Measurements from ENCODE around the gene ESYT2. TPM values are rescaled to one million over a fixed set of nuclear protein-coding genes. Genes with fewer than 3 reads are reported as not detected.

ESYT2 gene
- total and polyA plus RNA-seq, 9 of the 15 experiments (the other 6 are each of a cell fraction or from before 2014, with no cell fraction given): 5.8 to 86.9 (median 64.7) TPM

GRCh38 chr7:158854681-158855081 lies 25.4 kb upstream of the ESYT2 start (continued):
- TF ChIP-seq, protein P1, sequence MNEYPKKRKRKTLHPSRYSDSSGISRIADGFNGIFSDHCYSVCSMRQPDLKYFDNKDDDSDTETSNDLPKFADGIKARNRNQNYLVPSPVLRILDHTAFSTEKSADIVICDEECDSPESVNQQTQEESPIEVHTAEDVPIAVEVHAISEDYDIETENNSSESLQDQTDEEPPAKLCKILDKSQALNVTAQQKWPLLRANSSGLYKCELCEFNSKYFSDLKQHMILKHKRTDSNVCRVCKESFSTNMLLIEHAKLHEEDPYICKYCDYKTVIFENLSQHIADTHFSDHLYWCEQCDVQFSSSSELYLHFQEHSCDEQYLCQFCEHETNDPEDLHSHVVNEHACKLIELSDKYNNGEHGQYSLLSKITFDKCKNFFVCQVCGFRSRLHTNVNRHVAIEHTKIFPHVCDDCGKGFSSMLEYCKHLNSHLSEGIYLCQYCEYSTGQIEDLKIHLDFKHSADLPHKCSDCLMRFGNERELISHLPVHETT (CRISPR knock-in tag; conservative IDR thresholded peaks at IDR 0.05 in 1 of 2, IDR thresholded peaks at IDR 0.05 in 1 of 2): peak in 1 of 2 experiments; percentile 57; a peak in 1 of 4 replicates
- TF ChIP-seq ZNF197 (CRISPR knock-in tag; IDR thresholded peaks at IDR 0.05; ENCODE audit: low read depth): 0 out of 2 replicates have a peak, but pooled peaks have one; percentile 50
- TF ChIP-seq UBTF (IDR thresholded peaks at IDR 0.05; ENCODE audit: borderline replicate concordance in 1 of 2, low read depth in 2 of 2, low read length in 2 of 2): no peak
- TF ChIP-seq ZNF76 (CRISPR knock-in tag; IDR thresholded peaks at IDR 0.05; ENCODE audit: borderline replicate concordance): peak; percentile 87; the same call in 1 of the 2 replicates
- no peak for TF ChIP-seq GTF2F1 (IDR thresholded peaks at IDR 0.05; ENCODE audit: low read depth, low read length)
- 0 out of 2 replicates have a peak, but pooled peaks have one; percentile 45 for TF ChIP-seq ZNF583 (CRISPR knock-in tag; IDR thresholded peaks at IDR 0.05)
- no peak for TF ChIP-seq E2F4 (CRISPR knock-in tag; IDR thresholded peaks at IDR 0.05; ENCODE audit: low read depth)
- TF ChIP-seq MTA3 (IDR thresholded peaks at IDR 0.05; ENCODE audit: borderline replicate concordance): no peak
- 0 out of 2 replicates have a peak, but pooled peaks have one; percentile 54 for TF ChIP-seq ZNF589 (CRISPR knock-in tag; IDR thresholded peaks at IDR 0.05; ENCODE audit: low read depth)
- no peak for TF ChIP-seq SMARCA5 (IDR thresholded peaks at IDR 0.05)
- no peak for TF ChIP-seq SMARCC2 (IDR thresholded peaks at IDR 0.05; ENCODE audit: low read depth)
- no peak for TF ChIP-seq NR2C2 (CRISPR knock-in tag; IDR thresholded peaks at IDR 0.05)
- TF ChIP-seq NR2C2 (tag; IDR thresholded peaks at IDR 0.05): no peak
- no peak for TF ChIP-seq BRD9 (IDR thresholded peaks at IDR 0.05; ENCODE audit: low read depth, partially characterized antibody)
- TF ChIP-seq PHF20 (IDR thresholded peaks at IDR 0.05; ENCODE audit: partially characterized antibody): no peak
- TF ChIP-seq POLR2G (IDR thresholded peaks at IDR 0.05; ENCODE audit: low read depth, low read length): no peak
- no peak for TF ChIP-seq POLR2B (IDR thresholded peaks at IDR 0.05; ENCODE audit: low read depth, partially characterized antibody)
- no peak; the same call in 1 of the 2 replicates for TF ChIP-seq ZNF134 (CRISPR knock-in tag; conservative IDR thresholded peaks at IDR 0.05)
- no peak for TF ChIP-seq RBM15 (IDR thresholded peaks at IDR 0.05; ENCODE audit: insufficient read depth, low read length)
- TF ChIP-seq CEBPG (CRISPR knock-in tag; IDR thresholded peaks at IDR 0.05): no peak
- no peak for TF ChIP-seq CEBPG (tag; conservative IDR thresholded peaks at IDR 0.05 in 1 of 2, IDR thresholded peaks at IDR 0.05 in 1 of 2)
- peak; percentile 70; the same call in 1 of the 2 replicates for TF ChIP-seq HIVEP1 (CRISPR knock-in tag; IDR thresholded peaks at IDR 0.05)
- peak; percentile 78 for TF ChIP-seq PTRF (tag; IDR thresholded peaks at IDR 0.05)
- TF ChIP-seq SMAD1 (IDR thresholded peaks at IDR 0.05; ENCODE audit: low read depth, low read length, partially characterized antibody): no peak
- TF ChIP-seq GATAD2A (IDR thresholded peaks at IDR 0.05): no peak
- TF ChIP-seq TBP (optimal IDR thresholded peaks at IDR 0.05; ENCODE audit: low read depth, low read length): no peak
- TF ChIP-seq RUNX1 (IDR thresholded peaks at IDR 0.05; ENCODE audit: low read depth): no peak

All from K562 (cell line).